Stimulated activated CD4-positive, alpha-beta T cell treated with anti-CD3 and anti-CD28 coated beads, Interleukin-4, amount 100 ng/mL, for 1 hour (primary cell): ENCODE measurements around the gene ATG5.

Experiments
- DNase-seq: peaks from one replicate; pipeline ENCODE4 v3.0.0-alpha.2; 2020

ATG5 gene

DNA sequence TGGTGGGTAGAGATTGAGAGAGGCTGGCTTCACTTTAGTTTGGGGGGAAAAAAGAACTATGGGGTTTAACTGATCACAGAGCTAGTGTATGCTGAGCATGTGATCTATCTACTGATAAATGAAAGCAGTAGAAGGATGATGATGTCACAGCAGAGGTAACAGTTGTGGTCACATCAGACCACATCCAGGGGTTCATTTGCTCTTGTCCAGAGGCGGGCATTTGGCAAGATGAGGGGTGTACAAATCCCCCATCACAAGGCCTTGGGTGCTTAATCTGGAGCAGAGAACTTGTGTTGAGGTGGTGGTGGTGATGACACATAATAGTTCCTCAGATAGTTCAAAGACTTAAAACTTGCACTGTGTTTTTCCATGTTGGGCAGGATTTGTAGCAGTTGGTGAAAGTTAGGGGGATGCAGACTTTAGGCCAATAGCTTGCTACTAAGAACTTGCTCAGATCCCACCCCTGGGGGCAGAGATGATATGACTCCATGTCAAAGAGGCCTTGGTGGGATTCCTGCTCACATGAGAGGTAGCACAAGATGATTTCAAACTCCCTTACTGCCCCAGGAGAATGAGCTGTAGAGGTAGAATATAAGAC, 176.0 kb downstream of the ATG5 start:
- no peak for DNase-seq

DNA sequence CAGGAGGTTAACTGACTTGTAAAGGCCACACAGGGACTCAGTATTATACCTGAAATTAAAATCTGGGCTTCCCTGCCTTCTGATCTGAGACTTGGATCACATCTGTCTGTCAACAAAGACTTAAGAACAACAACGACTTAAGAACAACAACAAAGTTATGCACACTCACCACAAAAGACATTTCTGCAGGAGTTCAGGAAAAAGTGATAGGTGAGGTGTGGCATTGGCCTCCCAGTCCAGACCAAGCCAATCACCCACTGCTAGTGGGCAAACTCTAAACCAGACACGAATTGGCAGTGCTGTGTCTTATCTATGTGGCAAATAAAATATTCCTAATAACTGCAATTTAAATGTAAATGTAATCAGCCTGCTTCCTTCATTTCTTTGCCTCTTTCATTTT, 178.1 kb downstream of the ATG5 start:
- no peak for DNase-seq

DNA sequence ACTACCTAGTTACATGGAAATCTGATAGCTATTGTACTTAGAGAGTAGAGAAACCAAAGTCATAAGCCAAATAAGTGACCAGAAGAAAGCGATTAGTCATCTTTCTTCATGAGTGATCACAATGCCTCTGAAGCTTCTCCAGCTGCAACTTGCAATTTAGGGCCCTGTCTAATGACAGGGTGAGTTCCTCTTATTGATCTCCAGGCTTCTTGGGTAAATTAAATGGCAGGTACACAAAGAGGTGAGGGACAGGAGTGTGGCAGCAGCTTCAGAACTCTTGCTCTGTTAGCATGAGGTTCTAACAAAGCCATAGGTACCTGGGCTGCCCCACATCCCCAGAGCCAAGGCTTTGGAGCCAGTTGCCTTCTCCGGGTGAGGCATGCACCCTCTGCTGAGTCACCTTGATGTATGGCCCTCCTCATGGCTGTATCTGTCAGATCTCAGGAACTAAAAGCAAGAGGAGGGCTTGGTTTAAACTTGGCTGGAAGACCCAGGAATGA, 178.7 kb downstream of the ATG5 start:
- no peak for DNase-seq

DNA sequence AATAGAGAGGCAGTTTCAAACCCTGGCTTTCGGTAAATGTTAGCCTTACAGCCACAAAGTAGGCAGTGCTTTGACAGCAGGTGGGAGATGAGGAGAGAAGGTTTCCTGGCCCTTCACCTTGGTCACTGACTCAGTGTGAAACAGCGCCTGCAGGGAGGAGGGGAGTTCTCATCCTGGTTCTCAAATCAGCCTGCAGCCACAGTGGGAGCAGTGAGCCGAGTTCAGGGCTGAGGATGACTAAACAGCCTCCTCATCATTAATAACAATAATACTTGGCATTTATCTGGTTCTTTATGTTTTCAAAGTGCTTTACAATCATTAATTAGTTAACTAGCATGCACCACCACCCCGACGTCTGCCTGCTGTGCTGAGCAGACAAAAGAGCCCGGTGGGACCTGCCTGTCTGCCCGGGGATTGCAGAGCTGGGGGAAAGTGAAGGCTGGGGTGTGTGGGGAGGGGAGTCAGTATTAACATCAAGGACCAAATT, 179.8 kb downstream of the ATG5 start:
- DNase-seq = no peak

DNA sequence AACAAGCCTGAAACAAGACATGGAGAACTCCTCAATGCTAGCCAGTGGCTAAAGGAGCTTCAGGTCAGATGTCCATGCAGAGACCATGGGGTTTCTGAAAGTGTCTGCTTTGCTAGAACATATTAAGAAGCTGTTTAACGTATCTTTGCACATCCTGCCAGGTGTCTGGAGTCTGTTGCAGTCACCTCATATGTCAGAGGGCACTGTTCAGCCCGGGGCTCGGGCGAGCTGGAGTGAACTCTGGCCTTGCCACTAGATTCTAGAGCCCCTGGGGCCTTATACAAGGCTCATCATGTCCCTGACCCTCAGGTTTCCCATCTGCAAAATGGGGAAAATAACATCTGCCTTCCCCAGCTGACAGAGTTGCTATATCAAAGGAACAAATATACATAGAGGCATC, 180.4 kb downstream of the ATG5 start:
- no peak for DNase-seq

DNA sequence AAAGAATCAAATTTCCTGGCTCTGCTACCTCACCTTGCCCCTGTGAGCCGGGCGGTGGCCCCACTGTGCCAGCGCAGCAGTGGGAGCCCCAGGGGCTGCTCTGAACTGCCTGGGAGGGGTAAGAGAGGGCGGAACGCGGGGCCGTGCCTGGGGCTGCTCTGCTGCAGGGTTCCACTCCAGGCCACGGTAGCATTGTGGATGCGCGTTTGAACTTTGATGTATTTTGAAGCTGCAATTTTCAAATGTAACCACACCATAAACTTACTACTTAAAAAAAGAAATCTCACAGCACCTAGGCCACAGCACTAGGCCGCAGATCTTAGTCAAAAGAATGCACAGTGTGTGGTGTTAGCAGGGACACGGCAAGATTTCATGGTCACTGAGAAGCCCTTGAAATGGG, 181.9 kb downstream of the ATG5 start:
- DNase-seq = no peak

DNA sequence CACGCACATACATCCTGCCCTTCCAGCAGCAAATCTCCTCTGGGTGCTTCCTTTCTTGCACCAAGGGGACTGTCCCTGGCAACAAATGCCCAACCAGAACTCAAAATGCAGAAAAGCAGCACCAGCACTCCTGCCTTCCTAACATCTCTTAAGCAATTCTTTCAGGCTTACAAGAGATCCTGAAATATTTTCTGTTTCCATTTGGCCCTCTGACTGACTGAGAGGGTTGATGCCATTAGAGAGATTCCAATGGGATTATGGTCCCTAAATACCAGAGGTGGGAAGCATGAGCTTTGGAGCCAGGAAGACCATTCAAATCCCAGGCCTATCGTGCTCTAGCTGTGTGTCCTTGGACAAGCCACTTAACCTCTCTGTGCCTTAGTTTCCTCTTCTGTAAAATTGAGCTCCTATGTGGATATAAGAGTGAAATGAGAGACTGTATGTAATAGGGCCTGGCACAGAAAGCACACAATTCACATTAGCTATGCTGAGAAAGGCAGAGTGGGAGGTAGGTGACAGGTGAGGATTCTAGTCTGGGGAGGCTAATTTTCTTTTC, 182.6 kb downstream of the ATG5 start:
- DNase-seq = no peak

DNA sequence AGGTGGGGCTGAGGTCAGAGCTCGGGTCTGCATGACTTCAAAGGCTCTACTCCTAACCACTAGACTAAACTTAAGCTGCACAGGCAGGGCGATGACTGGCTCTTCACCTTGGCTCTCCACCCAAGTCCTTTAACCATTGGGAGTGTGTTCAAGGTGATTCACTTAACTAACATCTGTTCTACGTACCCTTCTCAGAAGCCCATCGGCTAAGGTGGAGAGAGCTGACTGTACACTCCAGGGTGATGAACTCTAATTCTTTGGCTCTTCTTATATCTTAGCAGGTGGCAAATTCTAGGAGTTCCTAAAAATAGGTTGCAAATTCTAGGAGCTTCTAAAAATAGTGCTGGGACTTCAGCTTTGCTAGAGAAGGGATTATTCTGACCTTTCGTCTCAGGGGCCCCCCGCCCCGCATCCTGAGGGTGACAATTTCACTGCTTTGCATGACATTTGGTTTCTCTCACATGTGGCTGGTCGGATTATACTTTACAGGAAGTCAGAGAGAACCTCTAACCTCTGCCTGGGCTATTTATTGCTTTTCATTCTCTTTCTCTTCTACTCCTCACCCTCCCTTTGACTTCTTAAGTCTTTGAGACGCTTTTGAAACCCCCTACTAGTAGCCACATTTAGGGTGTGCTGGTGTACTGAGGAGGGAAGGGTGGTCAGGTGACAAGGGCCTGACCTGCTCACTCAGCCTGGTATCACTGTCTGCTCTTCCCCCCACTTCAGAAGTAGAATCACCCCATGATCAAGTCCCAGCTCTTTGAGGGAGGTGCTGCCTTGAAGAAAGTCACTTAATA, 183.9 kb downstream of the ATG5 start:
- peak; percentile 37 for DNase-seq

DNA sequence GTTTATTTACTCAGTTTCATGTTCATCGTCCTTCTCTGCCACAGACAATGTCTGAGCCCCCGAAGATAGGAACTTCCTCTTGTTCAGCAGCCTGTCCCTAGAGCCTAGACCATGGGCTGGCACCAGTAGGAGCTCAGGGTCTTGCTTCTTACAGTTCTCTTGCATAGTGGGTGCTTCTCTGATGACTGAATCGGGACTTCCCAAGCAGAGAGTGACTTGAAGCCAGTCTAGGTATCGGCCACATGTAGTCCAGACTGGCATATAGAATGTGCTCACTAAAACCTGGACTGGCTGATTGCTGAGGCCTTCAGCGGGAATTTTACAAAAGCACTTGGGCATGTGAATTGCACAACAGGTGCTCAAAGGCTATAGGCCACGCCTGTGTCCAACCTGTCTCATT, 187.4 kb downstream of the ATG5 start:
- DNase-seq = no peak

DNA sequence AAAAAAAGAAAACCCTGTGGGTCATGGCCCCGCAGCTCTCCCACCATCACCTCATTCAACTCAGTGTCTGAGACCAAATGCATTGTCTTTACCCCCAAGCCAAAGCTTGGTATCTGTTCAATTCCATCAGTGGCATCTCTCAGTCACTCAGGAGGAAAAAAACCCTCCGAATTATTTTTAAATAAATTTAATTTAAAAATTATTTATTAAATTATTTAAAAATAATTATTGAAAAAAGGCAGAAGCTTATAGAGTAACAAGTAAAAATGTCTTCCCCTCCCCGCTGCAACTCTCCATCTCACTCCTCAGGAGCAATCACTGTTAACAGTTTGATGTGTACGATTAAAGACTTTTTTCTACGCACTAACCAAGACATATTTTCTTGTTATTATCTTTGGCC, 188.7 kb downstream of the ATG5 start:
- DNase-seq = no peak

DNA sequence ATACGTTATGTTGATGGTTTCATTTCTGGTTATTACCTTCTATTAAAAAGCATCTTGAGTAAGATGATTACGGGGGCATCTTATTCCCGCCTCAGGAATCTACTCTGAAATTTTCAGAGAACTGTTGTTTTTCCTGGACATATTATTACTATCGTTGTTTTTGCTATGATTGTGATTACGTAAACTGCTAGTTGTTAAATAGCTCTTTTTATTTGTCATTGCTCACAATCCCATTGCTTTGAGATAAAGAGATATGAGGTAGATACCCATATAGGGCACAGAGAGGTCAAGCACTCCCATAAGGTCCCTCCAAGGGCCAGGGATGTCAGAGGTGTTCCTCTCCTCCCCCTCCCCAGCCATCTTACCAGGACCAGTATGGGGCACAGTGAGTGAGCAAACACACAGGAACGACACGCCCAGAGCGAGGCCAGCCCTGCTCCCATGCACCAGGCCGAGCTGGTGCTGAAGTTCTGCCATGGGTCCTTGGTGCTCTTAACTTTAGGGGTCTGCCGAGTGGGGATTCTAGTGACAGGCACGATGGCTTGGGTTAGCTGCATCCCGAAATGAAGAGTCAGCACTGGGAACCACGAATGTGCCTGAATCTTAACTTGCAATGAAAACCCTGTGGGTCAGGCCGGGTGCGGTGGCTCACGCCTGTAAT, 189.5 kb downstream of the ATG5 start:
- no peak for DNase-seq

DNA sequence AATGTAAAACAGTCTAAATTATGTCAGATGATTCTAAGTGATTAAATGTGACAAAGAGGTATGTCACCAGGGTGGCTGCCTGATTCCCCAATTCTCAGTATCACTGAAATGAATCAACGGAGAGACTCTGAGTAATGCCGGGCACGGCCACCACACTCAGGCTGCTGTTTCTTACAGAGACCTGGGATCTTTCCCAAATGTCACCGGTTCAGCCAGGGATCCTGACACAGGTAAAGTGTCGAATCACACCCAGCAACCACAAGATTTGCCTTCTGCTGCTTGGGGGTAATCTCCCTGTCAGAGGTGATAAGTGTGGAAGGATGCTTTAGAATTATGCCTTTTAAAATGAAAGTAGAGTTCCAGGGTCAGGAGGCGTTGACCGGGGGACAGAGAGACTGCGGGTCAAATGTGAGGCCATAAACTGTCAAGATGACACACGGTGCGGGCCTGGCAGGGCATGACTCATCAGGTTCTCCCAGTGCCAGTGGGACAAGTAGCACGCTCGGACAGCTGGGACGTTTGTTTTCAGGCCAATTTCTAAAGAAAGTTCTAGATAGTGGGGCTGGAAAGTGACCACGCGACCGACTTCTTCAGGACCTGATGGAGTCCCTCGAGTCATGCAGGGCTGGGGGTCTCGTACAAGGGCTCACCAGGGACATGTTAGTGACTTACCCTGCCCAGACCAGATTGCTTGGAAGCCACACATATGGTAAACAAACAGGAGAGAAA, 190.5 kb downstream of the ATG5 start:
- DNase-seq = no peak
